Measurements from ENCODE around the gene KANSL1L.

GRCh38 chr2:210188755-210189154, 17.5 kb upstream of the KANSL1L start:
- TF ChIP-seq HDAC2 (IDR thresholded peaks at IDR 0.05) (no peak), PBX3 (IDR thresholded peaks at IDR 0.05) (no peak), REST (IDR thresholded peaks at IDR 0.05) (no peak), ZFP36 (IDR thresholded peaks at IDR 0.05; ENCODE audit: borderline replicate concordance, partially characterized antibody) (no peak), JUNB (IDR thresholded peaks at IDR 0.05) (no peak), MAX (IDR thresholded peaks at IDR 0.05) (no peak), JUN (IDR thresholded peaks at IDR 0.05) (no peak)
- TF ChIP-seq, protein P1, sequence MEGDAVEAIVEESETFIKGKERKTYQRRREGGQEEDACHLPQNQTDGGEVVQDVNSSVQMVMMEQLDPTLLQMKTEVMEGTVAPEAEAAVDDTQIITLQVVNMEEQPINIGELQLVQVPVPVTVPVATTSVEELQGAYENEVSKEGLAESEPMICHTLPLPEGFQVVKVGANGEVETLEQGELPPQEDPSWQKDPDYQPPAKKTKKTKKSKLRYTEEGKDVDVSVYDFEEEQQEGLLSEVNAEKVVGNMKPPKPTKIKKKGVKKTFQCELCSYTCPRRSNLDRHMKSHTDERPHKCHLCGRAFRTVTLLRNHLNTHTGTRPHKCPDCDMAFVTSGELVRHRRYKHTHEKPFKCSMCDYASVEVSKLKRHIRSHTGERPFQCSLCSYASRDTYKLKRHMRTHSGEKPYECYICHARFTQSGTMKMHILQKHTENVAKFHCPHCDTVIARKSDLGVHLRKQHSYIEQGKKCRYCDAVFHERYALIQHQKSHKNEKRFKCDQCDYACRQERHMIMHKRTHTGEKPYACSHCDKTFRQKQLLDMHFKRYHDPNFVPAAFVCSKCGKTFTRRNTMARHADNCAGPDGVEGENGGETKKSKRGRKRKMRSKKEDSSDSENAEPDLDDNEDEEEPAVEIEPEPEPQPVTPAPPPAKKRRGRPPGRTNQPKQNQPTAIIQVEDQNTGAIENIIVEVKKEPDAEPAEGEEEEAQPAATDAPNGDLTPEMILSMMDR (IDR thresholded peaks at IDR 0.05): no peak
- TF ChIP-seq, protein P2, sequence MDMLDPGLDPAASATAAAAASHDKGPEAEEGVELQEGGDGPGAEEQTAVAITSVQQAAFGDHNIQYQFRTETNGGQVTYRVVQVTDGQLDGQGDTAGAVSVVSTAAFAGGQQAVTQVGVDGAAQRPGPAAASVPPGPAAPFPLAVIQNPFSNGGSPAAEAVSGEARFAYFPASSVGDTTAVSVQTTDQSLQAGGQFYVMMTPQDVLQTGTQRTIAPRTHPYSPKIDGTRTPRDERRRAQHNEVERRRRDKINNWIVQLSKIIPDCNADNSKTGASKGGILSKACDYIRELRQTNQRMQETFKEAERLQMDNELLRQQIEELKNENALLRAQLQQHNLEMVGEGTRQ (IDR thresholded peaks at IDR 0.05): no peak

Data from A549 (cell line).